H1 (cell line): ENCODE results near the gene RBM6. TPM values are rescaled to one million over a fixed set of nuclear protein-coding genes. Genes with fewer than 3 reads are reported as not detected.

Experiments
- POLR2AphosphoS5 ChIP-seq: IDR thresholded peaks from 2 replicates; pipeline ENCODE4 v1.6.1; 2011; ENCODE audit warnings: low read depth, low read length
- polyA plus RNA-seq, 7 experiments: library from polyadenylated mRNA; depleted of rRNA in 3 of 7; stranded (reverse) in 5 of 7; unstranded in 2 of 7; fragments of >200 nt in 5 of 7; fragments of 200-250 nt in 2 of 7; gene quantifications; 1 replicate in 5 of 7; 2 replicates in 1 of 7; 4 replicates in 1 of 7; pipeline versions ENCODE4 v1.2.1 to v1.2.3, GENCODE V29; 2011 to 2013; ENCODE audit warnings: missing spikeins in 2 of 7, mixed read lengths in 2 of 7
- total RNA-seq: library from RNA; stranded (reverse); fragmentation: NEBNext Ultra II Directional; extraction: Animal tissue kit (Norgen Biotek cat#: 25700); gene quantifications from 2 replicates; pipeline ENCODE4 v1.2.1, GENCODE V29; 2021
- TF ChIP-seq, protein P1 (sequence below): fragments of 300-600 bp; sonication (generic); IDR thresholded peaks from 2 replicates; pipeline ENCODE4 v1.7.1; 2012; ENCODE audit warnings: low read length, moderate library complexity, mild to moderate bottlenecking, inconsistent platforms; ENCODE audit not compliant: insufficient replicate concordance

Gene RBM6
- total and polyA plus RNA-seq, 2 of the 8 experiments (the other 6 are each of a cell fraction or from before 2014, with no cell fraction given), result 30.6 to 80.1 TPM

DNA sequence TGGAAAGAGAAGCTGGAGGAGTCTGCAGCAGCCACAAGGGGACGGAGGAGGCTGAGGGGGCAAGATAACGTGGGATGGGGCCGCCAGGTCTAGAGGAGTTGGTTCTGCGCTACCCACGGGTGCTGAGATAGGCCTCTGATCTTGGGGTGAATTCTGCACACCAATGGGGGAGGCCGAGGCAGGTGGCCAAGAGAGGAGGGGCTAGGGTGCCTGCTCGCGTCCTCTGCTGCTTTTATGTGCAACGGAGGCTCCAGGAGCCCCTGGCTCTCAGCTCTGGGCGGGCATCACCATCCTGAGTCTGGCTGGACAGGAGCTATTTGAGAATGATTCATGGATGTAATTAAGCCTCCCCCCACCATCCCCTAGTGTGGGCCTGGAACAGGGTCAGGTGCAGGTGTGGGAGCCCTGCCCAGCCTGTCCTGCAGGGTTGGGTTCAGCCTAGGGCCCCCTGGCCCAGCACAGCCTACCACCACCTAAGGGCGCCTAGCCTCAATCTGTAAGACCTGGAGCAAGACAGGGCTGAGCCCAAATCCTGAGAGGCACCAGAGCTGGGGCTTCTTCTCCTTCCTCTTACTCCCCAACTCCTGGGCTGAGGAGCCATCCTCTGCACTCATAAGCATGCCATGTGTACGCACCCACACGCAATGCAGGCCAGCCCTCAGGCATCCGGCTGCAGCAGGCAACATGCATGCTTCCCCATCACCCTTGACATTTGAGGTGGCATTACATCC lies 182.9 kb downstream of the RBM6 start (continued):
- TF ChIP-seq, protein P1, sequence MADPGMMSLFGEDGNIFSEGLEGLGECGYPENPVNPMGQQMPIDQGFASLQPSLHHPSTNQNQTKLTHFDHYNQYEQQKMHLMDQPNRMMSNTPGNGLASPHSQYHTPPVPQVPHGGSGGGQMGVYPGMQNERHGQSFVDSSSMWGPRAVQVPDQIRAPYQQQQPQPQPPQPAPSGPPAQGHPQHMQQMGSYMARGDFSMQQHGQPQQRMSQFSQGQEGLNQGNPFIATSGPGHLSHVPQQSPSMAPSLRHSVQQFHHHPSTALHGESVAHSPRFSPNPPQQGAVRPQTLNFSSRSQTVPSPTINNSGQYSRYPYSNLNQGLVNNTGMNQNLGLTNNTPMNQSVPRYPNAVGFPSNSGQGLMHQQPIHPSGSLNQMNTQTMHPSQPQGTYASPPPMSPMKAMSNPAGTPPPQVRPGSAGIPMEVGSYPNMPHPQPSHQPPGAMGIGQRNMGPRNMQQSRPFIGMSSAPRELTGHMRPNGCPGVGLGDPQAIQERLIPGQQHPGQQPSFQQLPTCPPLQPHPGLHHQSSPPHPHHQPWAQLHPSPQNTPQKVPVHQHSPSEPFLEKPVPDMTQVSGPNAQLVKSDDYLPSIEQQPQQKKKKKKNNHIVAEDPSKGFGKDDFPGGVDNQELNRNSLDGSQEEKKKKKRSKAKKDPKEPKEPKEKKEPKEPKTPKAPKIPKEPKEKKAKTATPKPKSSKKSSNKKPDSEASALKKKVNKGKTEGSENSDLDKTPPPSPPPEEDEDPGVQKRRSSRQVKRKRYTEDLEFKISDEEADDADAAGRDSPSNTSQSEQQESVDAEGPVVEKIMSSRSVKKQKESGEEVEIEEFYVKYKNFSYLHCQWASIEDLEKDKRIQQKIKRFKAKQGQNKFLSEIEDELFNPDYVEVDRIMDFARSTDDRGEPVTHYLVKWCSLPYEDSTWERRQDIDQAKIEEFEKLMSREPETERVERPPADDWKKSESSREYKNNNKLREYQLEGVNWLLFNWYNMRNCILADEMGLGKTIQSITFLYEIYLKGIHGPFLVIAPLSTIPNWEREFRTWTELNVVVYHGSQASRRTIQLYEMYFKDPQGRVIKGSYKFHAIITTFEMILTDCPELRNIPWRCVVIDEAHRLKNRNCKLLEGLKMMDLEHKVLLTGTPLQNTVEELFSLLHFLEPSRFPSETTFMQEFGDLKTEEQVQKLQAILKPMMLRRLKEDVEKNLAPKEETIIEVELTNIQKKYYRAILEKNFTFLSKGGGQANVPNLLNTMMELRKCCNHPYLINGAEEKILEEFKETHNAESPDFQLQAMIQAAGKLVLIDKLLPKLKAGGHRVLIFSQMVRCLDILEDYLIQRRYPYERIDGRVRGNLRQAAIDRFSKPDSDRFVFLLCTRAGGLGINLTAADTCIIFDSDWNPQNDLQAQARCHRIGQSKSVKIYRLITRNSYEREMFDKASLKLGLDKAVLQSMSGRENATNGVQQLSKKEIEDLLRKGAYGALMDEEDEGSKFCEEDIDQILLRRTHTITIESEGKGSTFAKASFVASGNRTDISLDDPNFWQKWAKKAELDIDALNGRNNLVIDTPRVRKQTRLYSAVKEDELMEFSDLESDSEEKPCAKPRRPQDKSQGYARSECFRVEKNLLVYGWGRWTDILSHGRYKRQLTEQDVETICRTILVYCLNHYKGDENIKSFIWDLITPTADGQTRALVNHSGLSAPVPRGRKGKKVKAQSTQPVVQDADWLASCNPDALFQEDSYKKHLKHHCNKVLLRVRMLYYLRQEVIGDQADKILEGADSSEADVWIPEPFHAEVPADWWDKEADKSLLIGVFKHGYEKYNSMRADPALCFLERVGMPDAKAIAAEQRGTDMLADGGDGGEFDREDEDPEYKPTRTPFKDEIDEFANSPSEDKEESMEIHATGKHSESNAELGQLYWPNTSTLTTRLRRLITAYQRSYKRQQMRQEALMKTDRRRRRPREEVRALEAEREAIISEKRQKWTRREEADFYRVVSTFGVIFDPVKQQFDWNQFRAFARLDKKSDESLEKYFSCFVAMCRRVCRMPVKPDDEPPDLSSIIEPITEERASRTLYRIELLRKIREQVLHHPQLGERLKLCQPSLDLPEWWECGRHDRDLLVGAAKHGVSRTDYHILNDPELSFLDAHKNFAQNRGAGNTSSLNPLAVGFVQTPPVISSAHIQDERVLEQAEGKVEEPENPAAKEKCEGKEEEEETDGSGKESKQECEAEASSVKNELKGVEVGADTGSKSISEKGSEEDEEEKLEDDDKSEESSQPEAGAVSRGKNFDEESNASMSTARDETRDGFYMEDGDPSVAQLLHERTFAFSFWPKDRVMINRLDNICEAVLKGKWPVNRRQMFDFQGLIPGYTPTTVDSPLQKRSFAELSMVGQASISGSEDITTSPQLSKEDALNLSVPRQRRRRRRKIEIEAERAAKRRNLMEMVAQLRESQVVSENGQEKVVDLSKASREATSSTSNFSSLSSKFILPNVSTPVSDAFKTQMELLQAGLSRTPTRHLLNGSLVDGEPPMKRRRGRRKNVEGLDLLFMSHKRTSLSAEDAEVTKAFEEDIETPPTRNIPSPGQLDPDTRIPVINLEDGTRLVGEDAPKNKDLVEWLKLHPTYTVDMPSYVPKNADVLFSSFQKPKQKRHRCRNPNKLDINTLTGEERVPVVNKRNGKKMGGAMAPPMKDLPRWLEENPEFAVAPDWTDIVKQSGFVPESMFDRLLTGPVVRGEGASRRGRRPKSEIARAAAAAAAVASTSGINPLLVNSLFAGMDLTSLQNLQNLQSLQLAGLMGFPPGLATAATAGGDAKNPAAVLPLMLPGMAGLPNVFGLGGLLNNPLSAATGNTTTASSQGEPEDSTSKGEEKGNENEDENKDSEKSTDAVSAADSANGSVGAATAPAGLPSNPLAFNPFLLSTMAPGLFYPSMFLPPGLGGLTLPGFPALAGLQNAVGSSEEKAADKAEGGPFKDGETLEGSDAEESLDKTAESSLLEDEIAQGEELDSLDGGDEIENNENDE, result no peak
- peak; percentile 53; the same call in 1 of the 2 replicates for TF ChIP-seq POLR2AphosphoS5
